GM10266 (cell line): ENCODE measurements around the gene AKNA.

Source experiments
- DNase-seq: peaks from one replicate; pipeline ENCODE4 v3.0.0; 2012; ENCODE audit errors: extremely low spot score
- CTCF ChIP-seq: IDR thresholded peaks from 2 replicates; pipeline ENCODE4 v1.5.1; 2012; ENCODE audit warnings: mild to moderate bottlenecking, low read depth; ENCODE audit not compliant: control insufficient read depth, insufficient read depth; ENCODE audit errors: missing control alignments

Gene AKNA

GRCh38 chr9:114431770-114432169 lies 44.0 kb upstream of the AKNA start:
- DNase-seq: no peak
- no peak for TF ChIP-seq CTCF

- no peak for DNase-seq
- no peak for TF ChIP-seq CTCF
These were observed 43.2 kb upstream of the AKNA start for GRCh38 chr9:114431003-114431402.

GRCh38 chr9:114430457-114430856 lies 42.7 kb upstream of the AKNA start:
- TF ChIP-seq CTCF: no peak
- DNase-seq: no peak

- DNase-seq: no peak
- no peak for TF ChIP-seq CTCF
These were observed 41.7 kb upstream of the AKNA start for GRCh38 chr9:114429488-114429887.

- TF ChIP-seq CTCF: no peak
- no peak for DNase-seq
These were observed 40.7 kb upstream of the AKNA start for GRCh38 chr9:114428466-114428865.

GRCh38 chr9:114427644-114428043 lies 39.9 kb upstream of the AKNA start:
- DNase-seq: no peak
- TF ChIP-seq CTCF: no peak

- DNase-seq: no peak
- no peak for TF ChIP-seq CTCF
These were observed 38.5 kb upstream of the AKNA start for GRCh38 chr9:114426046-114426948.
